Mesenchymal stem cell (in vitro differentiated cells and primary cell): ENCODE data around the gene CST1.
"Not testable (repeated sequence)": the region's sequence is repeated elsewhere in the genome, so short reads cannot be mapped to it uniquely, and the experiment has no call there.

Source experiments
- DNase-seq: peaks from one replicate; pipeline ENCODE4 v3.0.0-alpha.2; 2013
- H2AFZ ChIP-seq: one replicate; pipeline ENCODE4 v1.6.1; 2013; ENCODE audit warnings: low read depth, mild to moderate bottlenecking, control low read depth, inconsistent platforms, low read length, moderate library complexity
- H2AK5ac ChIP-seq: 2 replicates; pipeline ENCODE4 v1.6.1; 2013; ENCODE audit warnings: low read length, moderate library complexity, mild to moderate bottlenecking, inconsistent platforms; ENCODE audit not compliant: severe bottlenecking
- H2BK120ac ChIP-seq: one replicate; pipeline ENCODE4 v1.6.1; 2013; ENCODE audit warnings: low read depth, mild to moderate bottlenecking, inconsistent platforms, low read length, moderate library complexity
- H2BK12ac ChIP-seq, 2 experiments: one replicate each; pipeline ENCODE4 v1.6.1; 2013; ENCODE audit warnings: inconsistent platforms in 2 of 2, low read length in 2 of 2, mild to moderate bottlenecking in 2 of 2, moderate library complexity in 2 of 2, control low read depth in 1 of 2
- H2BK15ac ChIP-seq: one replicate; pipeline ENCODE4 v1.6.1; 2013; ENCODE audit warnings: mild to moderate bottlenecking, low read depth, inconsistent platforms; ENCODE audit not compliant: poor library complexity, severe bottlenecking
- H2BK5ac ChIP-seq: 2 replicates; pipeline ENCODE4 v1.6.1; 2013; ENCODE audit warnings: low read depth, mild to moderate bottlenecking, low read length, control low read depth, inconsistent platforms; ENCODE audit not compliant: poor library complexity, severe bottlenecking
- H3K14ac ChIP-seq, 2 experiments: one replicate each; pipeline ENCODE4 v1.6.1; 2013; ENCODE audit warnings: inconsistent platforms in 2 of 2, low read length in 2 of 2, control low read depth in 1 of 2, mild to moderate bottlenecking in 1 of 2, moderate library complexity in 1 of 2
- H3K18ac ChIP-seq, 2 experiments: one replicate each; pipeline ENCODE4 v1.6.1; 2013; ENCODE audit warnings: inconsistent platforms in 2 of 2, low read length in 2 of 2, control low read depth in 1 of 2, low read depth in 1 of 2, mild to moderate bottlenecking in 1 of 2
- H3K23ac ChIP-seq, 2 experiments: one replicate each; pipeline ENCODE4 v1.6.1; 2013; ENCODE audit warnings: inconsistent platforms in 2 of 2, low read length in 2 of 2, mild to moderate bottlenecking in 2 of 2, moderate library complexity in 2 of 2, control low read depth in 1 of 2
- H3K27ac ChIP-seq: 2 replicates; pipeline ENCODE4 v1.5.1; 2013; ENCODE audit warnings: mild to moderate bottlenecking, moderate library complexity, low read length, control low read depth, inconsistent platforms; ENCODE audit not compliant: poor library complexity, severe bottlenecking
- H3K27me3 ChIP-seq, 2 experiments: 2 replicates each; pipeline versions ENCODE4 v1.6.1 to v1.7.0; 2013; ENCODE audit warnings: low read length in 2 of 2, mild to moderate bottlenecking in 2 of 2, moderate library complexity in 2 of 2, control low read depth in 1 of 2, inconsistent platforms in 1 of 2; ENCODE audit not compliant: control insufficient read depth in 1 of 2, insufficient read depth in 1 of 2
- H3K36me3 ChIP-seq, 2 experiments: 2 replicates each; pipeline versions ENCODE4 v1.6.1 to v1.7.0; 2013; ENCODE audit warnings: low read length in 2 of 2, control low read depth in 1 of 2, inconsistent platforms in 1 of 2, low read depth in 1 of 2, mild to moderate bottlenecking in 1 of 2; ENCODE audit not compliant: insufficient read depth in 2 of 2, control insufficient read depth in 1 of 2
- H3K4ac ChIP-seq, 2 experiments: one replicate each; pipeline ENCODE4 v1.6.1; 2013; ENCODE audit warnings: inconsistent platforms in 2 of 2, low read length in 2 of 2, mild to moderate bottlenecking in 2 of 2, moderate library complexity in 2 of 2, control low read depth in 1 of 2, low read depth in 1 of 2
- H3K4me1 ChIP-seq: 2 replicates; pipeline ENCODE4 v1.6.1; 2013; ENCODE audit warnings: low read depth, low read length, control low read depth; ENCODE audit not compliant: control insufficient read depth, insufficient read depth
- H3K4me2 ChIP-seq: 2 replicates; pipeline ENCODE4 v1.6.1; 2013; ENCODE audit warnings: low read length, mild to moderate bottlenecking, inconsistent platforms; ENCODE audit not compliant: poor library complexity, severe bottlenecking
- H3K4me3 ChIP-seq, 2 experiments: 2 replicates each; pipeline versions ENCODE4 v1.5.1 to v1.7.0; 2013; ENCODE audit warnings: low read length in 2 of 2, mild to moderate bottlenecking in 2 of 2, control low read depth in 1 of 2, low read depth in 1 of 2; ENCODE audit not compliant: insufficient read depth in 1 of 2
- H3K79me1 ChIP-seq: replicated peaks from 2 replicates; pipeline ENCODE4 v1.6.1; 2013; ENCODE audit warnings: mild to moderate bottlenecking, control low read depth, low read length, inconsistent platforms; ENCODE audit not compliant: poor library complexity, severe bottlenecking
- H3K9ac ChIP-seq: 2 replicates; pipeline ENCODE4 v1.7.0; 2013; ENCODE audit warnings: mild to moderate bottlenecking, low read length, moderate library complexity
- H3K9me3 ChIP-seq: 2 replicates; pipeline ENCODE4 v1.7.0; 2013; ENCODE audit warnings: mild to moderate bottlenecking, low read length; ENCODE audit not compliant: control insufficient read depth
- H4K8ac ChIP-seq: one replicate; pipeline ENCODE4 v1.6.1; 2013; ENCODE audit warnings: inconsistent platforms, mild to moderate bottlenecking, low read length, moderate library complexity
- H4K91ac ChIP-seq: one replicate; pipeline ENCODE4 v1.6.1; 2013; ENCODE audit warnings: mild to moderate bottlenecking, low read length, inconsistent platforms
- WGBS: methylation state at CpG from one replicate; pipeline ENCODE4 v1.1.7; 2013; ENCODE audit warnings: mixed read lengths; 5-methylcytosine and 5-hydroxymethylcytosine counted together

Gene CST1

DNA sequence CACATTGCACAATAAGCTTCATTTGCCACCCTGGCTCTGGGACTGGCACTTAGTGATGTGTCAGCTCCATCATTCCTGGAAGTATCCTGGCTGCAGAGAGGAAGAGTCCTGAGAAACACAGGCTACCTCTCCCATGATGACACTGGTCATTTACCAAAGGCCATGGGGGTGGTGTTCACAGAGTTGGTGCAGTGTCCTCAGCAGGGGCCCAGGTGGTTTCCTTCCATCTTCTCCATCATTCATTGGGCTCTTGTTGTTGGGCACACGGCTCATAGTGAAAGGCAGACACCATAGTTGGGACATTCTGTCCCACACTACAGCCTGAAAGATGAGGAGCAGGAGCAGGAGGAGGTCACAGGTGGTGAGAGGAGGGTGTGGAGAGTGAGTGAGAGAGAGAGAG is 15.8 kb upstream of the CST1 start:
- Histone ChIP-seq H4K91ac (no peak overlapping the region), H3K36me3 (no peaks in the 10 kb centered on the region), H3K9me3 (peaks cover 3% of the 10 kb centered on the region), H3K14ac (no peak overlapping the region), H3K4ac (no peak overlapping the region), H4K8ac (no peak overlapping the region), H3K79me1 (no peaks in the 10 kb centered on the region), H2BK120ac (no peak overlapping the region), H3K27me3 (peaks cover 10 to 79% of the 10 kb centered on the region in 2 experiments), H3K4me1 (no peaks in the 10 kb centered on the region), H2BK12ac (no peak overlapping the region), H3K18ac (no peak overlapping the region), H2BK5ac (no peak overlapping the region), H3K23ac (no peak overlapping the region), H3K9ac (no peak overlapping the region), H2BK15ac (no peak overlapping the region), H3K4me2 (no peak overlapping the region), H3K4me3 (no peak overlapping the region), H2AFZ (no peak overlapping the region), H3K27ac (no peak overlapping the region), H2AK5ac (no peak overlapping the region)
- 69% methylated on average over 1 of the region's 1 CpG for WGBS
- DNase-seq: no peak

DNA sequence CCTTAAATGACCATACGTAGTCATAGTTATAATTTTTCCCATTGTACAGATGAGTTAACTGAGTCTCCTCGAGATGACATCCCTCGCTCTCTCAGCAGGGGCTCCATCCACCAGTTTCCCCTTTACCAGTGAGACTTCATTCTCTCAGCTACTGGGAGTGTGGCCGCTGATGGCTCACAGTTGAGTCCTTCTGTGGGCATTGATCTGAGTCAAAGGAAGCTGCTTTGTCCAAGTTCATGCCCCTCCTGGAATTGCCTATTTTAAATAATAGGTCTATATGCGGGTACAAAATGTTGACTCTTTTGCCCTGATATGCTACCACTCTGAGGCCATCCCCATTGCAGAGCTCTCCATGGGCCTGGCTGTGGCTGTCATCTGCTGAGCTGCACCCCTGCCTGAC is 14.8 kb upstream of the CST1 start:
- no peak overlapping the region for H3K4ac ChIP-seq
- H4K8ac ChIP-seq: no peak overlapping the region
- 91% methylated on average over 4 of the region's 5 CpGs for WGBS
- no peak overlapping the region for H3K18ac ChIP-seq
- no peak overlapping the region for H2AFZ ChIP-seq
- no peak overlapping the region for H2BK120ac ChIP-seq
- H3K14ac ChIP-seq: no peak overlapping the region
- H3K36me3 ChIP-seq: no peaks in the 10 kb centered on the region
- no peak overlapping the region for H3K4me3 ChIP-seq
- DNase-seq: no peak
- no peak overlapping the region for H3K9ac ChIP-seq
- no peak overlapping the region for H2AK5ac ChIP-seq
- no peaks in the 10 kb centered on the region for H3K79me1 ChIP-seq
- peaks cover 3% of the 10 kb centered on the region for H3K9me3 ChIP-seq
- peaks cover 4 to 70% of the 10 kb centered on the region in 2 experiments for H3K27me3 ChIP-seq
- H2BK5ac ChIP-seq: no peak overlapping the region
- H3K4me1 ChIP-seq: no peaks in the 10 kb centered on the region
- no peak overlapping the region for H3K23ac ChIP-seq
- H2BK12ac ChIP-seq: no peak overlapping the region
- H4K91ac ChIP-seq: no peak overlapping the region
- H2BK15ac ChIP-seq: no peak overlapping the region
- no peak overlapping the region for H3K27ac ChIP-seq
- no peak overlapping the region for H3K4me2 ChIP-seq

DNA sequence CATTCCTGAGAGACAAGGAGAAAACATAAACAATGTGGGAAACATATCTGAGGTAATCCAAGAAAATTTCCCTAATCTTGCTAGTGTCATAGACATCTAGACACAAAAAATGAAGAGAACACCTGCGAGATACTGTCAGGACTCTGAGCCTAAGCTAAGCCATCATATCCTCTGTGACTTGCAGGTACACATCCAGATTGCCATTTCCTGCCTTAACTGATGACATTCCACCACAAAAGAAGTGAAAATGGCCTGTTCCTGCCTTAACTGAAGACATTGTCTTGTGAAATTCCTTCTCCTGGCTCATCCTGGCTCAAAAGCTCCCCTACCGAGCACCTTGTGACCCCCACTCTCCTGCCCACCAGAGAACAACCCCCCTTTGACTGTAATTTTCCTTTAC is 13.9 kb upstream of the CST1 start:
- not testable (repeated sequence) for H2BK15ac ChIP-seq, H3K14ac ChIP-seq, DNase-seq, H3K4me3 ChIP-seq, H2BK120ac ChIP-seq, H4K8ac ChIP-seq, H3K18ac ChIP-seq, H3K4ac ChIP-seq, H3K27ac ChIP-seq, H2BK5ac ChIP-seq, H4K91ac ChIP-seq, H2BK12ac ChIP-seq, H3K4me2 ChIP-seq, H3K4me1 ChIP-seq, H2AK5ac ChIP-seq, H3K79me1 ChIP-seq, H2AFZ ChIP-seq, H3K9ac ChIP-seq, H3K9me3 ChIP-seq, H3K36me3 ChIP-seq, H3K23ac ChIP-seq
- H3K27me3 ChIP-seq: peaks cover 4 to 66% of the 10 kb centered on the region in 2 experiments
- 48% methylated on average over 2 of the region's 2 CpGs for WGBS

DNA sequence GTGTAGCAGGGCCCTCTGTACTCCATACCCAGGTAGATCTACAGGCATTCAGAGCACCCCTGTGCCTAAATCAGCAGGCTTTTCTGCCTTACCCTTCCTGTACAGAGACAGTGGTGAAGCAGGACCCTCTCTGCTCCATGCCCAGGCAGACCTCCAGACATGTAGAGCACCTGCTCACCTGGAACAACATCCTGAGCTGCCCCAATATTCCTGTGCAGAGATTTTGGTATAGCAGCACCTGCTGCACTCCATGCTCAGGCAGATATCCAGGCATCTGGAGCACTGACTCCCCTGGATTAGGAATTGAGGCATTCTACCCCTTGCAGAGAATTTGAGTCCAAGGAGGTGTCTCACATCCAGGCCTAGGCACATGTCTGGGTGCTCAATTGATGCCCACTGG is 12.6 kb upstream of the CST1 start:
- no peak overlapping the region for H4K8ac ChIP-seq
- no peak overlapping the region for H2BK15ac ChIP-seq
- no peaks in the 10 kb centered on the region for H3K9me3 ChIP-seq
- no peak overlapping the region for H3K23ac ChIP-seq
- no peak overlapping the region for H3K9ac ChIP-seq
- no peaks in the 10 kb centered on the region for H3K4me1 ChIP-seq
- no peak overlapping the region for H3K27ac ChIP-seq
- no peak overlapping the region for H3K18ac ChIP-seq
- H3K4me3 ChIP-seq: no peak overlapping the region
- no peak overlapping the region for H4K91ac ChIP-seq
- no peak overlapping the region for H2BK120ac ChIP-seq
- no peaks in the 10 kb centered on the region for H3K79me1 ChIP-seq
- H3K4ac ChIP-seq: no peak overlapping the region
- H3K36me3 ChIP-seq: no peaks in the 10 kb centered on the region
- no peak overlapping the region for H2BK5ac ChIP-seq
- no peak overlapping the region for H2BK12ac ChIP-seq
- H3K4me2 ChIP-seq: no peak overlapping the region
- H2AK5ac ChIP-seq: no peak overlapping the region
- no peak overlapping the region for H2AFZ ChIP-seq
- H3K27me3 ChIP-seq: peaks cover 4 to 58% of the 10 kb centered on the region in 2 experiments
- no peak overlapping the region for H3K14ac ChIP-seq
- DNase-seq: no peak
